Measurements from ENCODE around the gene CAMTA1.

The CAMTA1 gene

GRCh38 chr1:7006996-7007871, 222.0 kb downstream of the CAMTA1 start:
- DNase-seq (ENCODE audit: low spot score) = no peak

- DNase-seq (ENCODE audit: low spot score) = no peak
These were observed 222.6 kb downstream of the CAMTA1 start for GRCh38 chr1:7007902-7008301.

- DNase-seq (ENCODE audit: low spot score) = no peak
These were observed 223.1 kb downstream of the CAMTA1 start for GRCh38 chr1:7008331-7008730.

GRCh38 chr1:7008975-7009740, 223.9 kb downstream of the CAMTA1 start:
- DNase-seq (ENCODE audit: low spot score) = no peak

- no peak for DNase-seq (ENCODE audit: low spot score)
These were observed 224.7 kb downstream of the CAMTA1 start for GRCh38 chr1:7009741-7010525.

GRCh38 chr1:7010534-7011200, 225.4 kb downstream of the CAMTA1 start:
- DNase-seq (ENCODE audit: low spot score) = no peak

GRCh38 chr1:7011826-7012225, 226.6 kb downstream of the CAMTA1 start:
- DNase-seq (ENCODE audit: low spot score) = no peak

GRCh38 chr1:7012461-7012924, 227.2 kb downstream of the CAMTA1 start:
- DNase-seq (ENCODE audit: low spot score) = no peak

GRCh38 chr1:7013833-7014639, 228.8 kb downstream of the CAMTA1 start:
- DNase-seq (ENCODE audit: low spot score) = no peak

- no peak for DNase-seq (ENCODE audit: low spot score)
These were observed 229.3 kb downstream of the CAMTA1 start for GRCh38 chr1:7014640-7014930.

GRCh38 chr1:7015022-7015421, 229.8 kb downstream of the CAMTA1 start:
- no peak for DNase-seq (ENCODE audit: low spot score)

GRCh38 chr1:7018351-7018750, 233.1 kb downstream of the CAMTA1 start:
- DNase-seq (ENCODE audit: low spot score) = no peak

GRCh38 chr1:7018826-7019225, 233.6 kb downstream of the CAMTA1 start:
- no peak for DNase-seq (ENCODE audit: low spot score)

GRCh38 chr1:7019510-7019909, 234.3 kb downstream of the CAMTA1 start:
- no peak for DNase-seq (ENCODE audit: low spot score)

- DNase-seq (ENCODE audit: low spot score) = no peak
These were observed 236.8 kb downstream of the CAMTA1 start for GRCh38 chr1:7022058-7022457.

- DNase-seq (ENCODE audit: low spot score) = no peak
These were observed 239.8 kb downstream of the CAMTA1 start for GRCh38 chr1:7025013-7025412.

GRCh38 chr1:7026169-7026568, 240.9 kb downstream of the CAMTA1 start:
- no peak for DNase-seq (ENCODE audit: low spot score)

- DNase-seq (ENCODE audit: low spot score) = no peak
These were observed 247.7 kb downstream of the CAMTA1 start for GRCh38 chr1:7032992-7033391.

- no peak for DNase-seq (ENCODE audit: low spot score)
These were observed 251.1 kb downstream of the CAMTA1 start for GRCh38 chr1:7036386-7036785.

- no peak for DNase-seq (ENCODE audit: low spot score)
These were observed 254.5 kb downstream of the CAMTA1 start for GRCh38 chr1:7039590-7040220.

All from COLO829 (cell line).